Vagina (tissue), 2 donors: ENCODE measurements around the gene CHRDL1.

ENCODE experiments used
- CTCF ChIP-seq, 3 experiments: fragments of 450-650 bp in 2 of 3; fragments of 200-600 bp in 1 of 3; sonication (generic) in 1 of 3; IDR thresholded peaks; one replicate each; pipeline ENCODE4 v1.5.1; 2017 to 2019; ENCODE audit warnings: antibody characterized with exemption in 3 of 3, mild to moderate bottlenecking in 2 of 3, moderate library complexity in 2 of 3
- POLR2A ChIP-seq, 2 donors: fragments of 450-650 bp; IDR thresholded peaks; one replicate each; pipeline ENCODE4 v1.6.1; 2017; ENCODE audit warnings: antibody characterized with exemption in 2 of 2, mild to moderate bottlenecking in 2 of 2, moderate library complexity in 2 of 2
- POLR2AphosphoS5 ChIP-seq, 2 donors: sonication (generic); formaldehyde crosslinking; IDR thresholded peaks; one replicate each; pipeline ENCODE4 v1.9.0; 2017; ENCODE audit warnings: antibody characterized with exemption in 2 of 2, mild to moderate bottlenecking in 2 of 2, low read depth in 1 of 2; ENCODE audit not compliant: insufficient read depth in 1 of 2

GRCh38 chrX:110671068-110671803 is 124.4 kb downstream of the CHRDL1 start:
- TF ChIP-seq CTCF (IDR thresholded peaks at IDR 0.05) (no peak), POLR2AphosphoS5 (IDR thresholded peaks at IDR 0.05; ENCODE audit: insufficient read depth in 1 of 2, low read depth in 1 of 2) (no peak), POLR2A (IDR thresholded peaks at IDR 0.05) (no peak)
